H9 (cell line): ENCODE data around the gene KIAA1549. TPM values are rescaled to one million over a fixed set of nuclear protein-coding genes. Genes with fewer than 3 reads are reported as not detected.

Experiments
- DNase-seq: peaks from one replicate; pipeline ENCODE4 v3.0.0-alpha.2; 2017
- H2AFZ ChIP-seq: one replicate; pipeline ENCODE4 v1.6.1; 2013; ENCODE audit warnings: mild to moderate bottlenecking, low read length, control low read depth, moderate library complexity
- H2AK5ac ChIP-seq: 2 replicates; pipeline ENCODE4 v1.6.1; 2013; ENCODE audit warnings: low read length, control low read depth, mixed read lengths; ENCODE audit not compliant: insufficient read length
- H2BK120ac ChIP-seq: one replicate; pipeline ENCODE4 v1.6.1; 2013; ENCODE audit warnings: low read depth, mild to moderate bottlenecking, low read length, control low read depth, inconsistent platforms; ENCODE audit not compliant: poor library complexity, severe bottlenecking
- H2BK12ac ChIP-seq: 2 replicates; pipeline ENCODE4 v1.6.1; 2013; ENCODE audit warnings: low read length, control low read depth, mixed read lengths, low read depth; ENCODE audit not compliant: insufficient read length
- H2BK15ac ChIP-seq: 2 replicates; pipeline ENCODE4 v1.6.1; 2013; ENCODE audit warnings: low read depth, low read length, control low read depth
- H2BK20ac ChIP-seq: one replicate; pipeline ENCODE4 v1.6.1; 2013; ENCODE audit warnings: low read depth, mild to moderate bottlenecking, low read length, control low read depth, inconsistent platforms; ENCODE audit not compliant: poor library complexity, severe bottlenecking
- H2BK5ac ChIP-seq: 2 replicates; pipeline ENCODE4 v1.6.1; 2013; ENCODE audit warnings: low read length, control low read depth, mixed read lengths; ENCODE audit not compliant: insufficient read length
- H3K14ac ChIP-seq: 2 replicates; pipeline ENCODE4 v1.6.1; 2013; ENCODE audit warnings: low read length, control low read depth; ENCODE audit not compliant: insufficient read depth
- H3K18ac ChIP-seq: 2 replicates; pipeline ENCODE4 v1.6.1; 2013; ENCODE audit warnings: low read depth, mild to moderate bottlenecking, mixed read lengths, low read length, control low read depth; ENCODE audit not compliant: insufficient read length
- H3K23ac ChIP-seq: 2 replicates; pipeline ENCODE4 v1.6.1; 2013; ENCODE audit warnings: low read length, control low read depth, mixed read lengths, low read depth; ENCODE audit not compliant: insufficient read length
- H3K23me2 ChIP-seq: 2 replicates; pipeline ENCODE4 v1.6.1; 2013; ENCODE audit warnings: low read depth, mild to moderate bottlenecking, mixed read lengths, low read length, control low read depth; ENCODE audit not compliant: insufficient read length, poor library complexity, severe bottlenecking
- H3K27ac ChIP-seq: 2 replicates; pipeline ENCODE4 v1.5.1; 2013; ENCODE audit warnings: low read length, control low read depth, mixed read lengths, low read depth; ENCODE audit not compliant: insufficient read length
- H3K27me3 ChIP-seq: 2 replicates; pipeline ENCODE4 v1.6.1; 2013; ENCODE audit warnings: low read length, control low read depth, inconsistent platforms; ENCODE audit not compliant: insufficient read depth
- H3K4ac ChIP-seq: 2 replicates; pipeline ENCODE4 v1.6.1; 2013; ENCODE audit warnings: low read depth, mild to moderate bottlenecking, control low read depth, inconsistent platforms, low read length, moderate library complexity
- H3K4me1 ChIP-seq: 2 replicates; pipeline ENCODE4 v1.6.1; 2013; ENCODE audit warnings: low read length, control low read depth, inconsistent platforms; ENCODE audit not compliant: insufficient read depth
- H3K4me2 ChIP-seq: 2 replicates; pipeline ENCODE4 v1.6.1; 2013; ENCODE audit warnings: low read length, control low read depth, mixed read lengths; ENCODE audit not compliant: insufficient read length, insufficient read depth
- H3K56ac ChIP-seq: 2 replicates; pipeline ENCODE4 v1.6.1; 2013; ENCODE audit warnings: low read depth, mild to moderate bottlenecking, mixed read lengths, low read length, control low read depth; ENCODE audit not compliant: insufficient read length
- H3K79me1 ChIP-seq: 2 replicates; pipeline ENCODE4 v1.6.1; 2013; ENCODE audit warnings: low read depth, mild to moderate bottlenecking, moderate library complexity, low read length, control low read depth, inconsistent platforms; ENCODE audit not compliant: insufficient read depth, poor library complexity, severe bottlenecking
- H3K79me2 ChIP-seq: 2 replicates; pipeline ENCODE4 v1.6.1; 2013; ENCODE audit warnings: low read length, control low read depth, inconsistent platforms; ENCODE audit not compliant: insufficient read depth
- H3K9ac ChIP-seq: 2 replicates; pipeline ENCODE4 v1.6.1; 2013; ENCODE audit warnings: low read length, control low read depth, mixed read lengths; ENCODE audit not compliant: insufficient read length; ENCODE audit errors: extremely low read depth
- H3K9me3 ChIP-seq: one replicate; pipeline ENCODE4 v1.6.1; 2013; ENCODE audit warnings: low read depth, low read length, inconsistent platforms; ENCODE audit not compliant: control insufficient read depth
- H3T11ph ChIP-seq: one replicate; pipeline ENCODE4 v1.6.1; 2013; ENCODE audit warnings: mild to moderate bottlenecking, low read length, control low read depth, inconsistent platforms
- H4K20me1 ChIP-seq: one replicate; pipeline ENCODE4 v1.6.1; 2013; ENCODE audit not compliant: control insufficient read depth, insufficient read length, insufficient read depth
- H4K5ac ChIP-seq: 2 replicates; pipeline ENCODE4 v1.6.1; 2013; ENCODE audit warnings: low read depth, mild to moderate bottlenecking, mixed read lengths, low read length, control low read depth; ENCODE audit not compliant: insufficient read length
- H4K8ac ChIP-seq: replicated peaks from 2 replicates; pipeline ENCODE4 v1.6.1; 2013; ENCODE audit warnings: low read length, control low read depth, mixed read lengths, low read depth; ENCODE audit not compliant: insufficient read length
- H4K91ac ChIP-seq: 2 replicates; pipeline ENCODE4 v1.6.1; 2013; ENCODE audit warnings: low read depth, mild to moderate bottlenecking, moderate library complexity, mixed read lengths, low read length, control low read depth; ENCODE audit not compliant: insufficient read length
- H3K27ac Mint-ChIP-seq, 3 experiments: 2 replicates in 2 of 3; 3 replicates in 1 of 3; pipeline ENCODE4 v1.8.0; 2020 to 2021; ENCODE audit warnings: mixed read lengths in 3 of 3, mild to moderate bottlenecking in 1 of 3, moderate library complexity in 1 of 3
- H3K27me3 Mint-ChIP-seq: 2 replicates; pipeline ENCODE4 v1.8.0; 2021; ENCODE audit warnings: low read depth, mild to moderate bottlenecking, moderate library complexity, mixed read lengths
- H3K36me3 Mint-ChIP-seq, 3 experiments: 2 replicates in 2 of 3; 3 replicates in 1 of 3; pipeline ENCODE4 v1.8.0; 2020 to 2021; ENCODE audit warnings: low read depth in 3 of 3, mixed read lengths in 3 of 3; ENCODE audit not compliant: insufficient read depth in 1 of 3
- H3K4me1 Mint-ChIP-seq, 2 experiments: 2 replicates each; pipeline ENCODE4 v1.8.0; 2020; ENCODE audit warnings: mixed read lengths in 2 of 2
- H3K4me3 Mint-ChIP-seq, 2 experiments: 2 replicates in 1 of 2; 3 replicates in 1 of 2; pipeline ENCODE4 v1.8.0; 2020 to 2021; ENCODE audit warnings: mild to moderate bottlenecking in 2 of 2, mixed read lengths in 2 of 2, moderate library complexity in 1 of 2
- H3K9me3 Mint-ChIP-seq, 2 experiments: 2 replicates in 1 of 2; 3 replicates in 1 of 2; pipeline ENCODE4 v1.8.0; 2020; ENCODE audit warnings: mild to moderate bottlenecking in 2 of 2, mixed read lengths in 2 of 2, moderate library complexity in 1 of 2
- WGBS: extraction: QIAGEN DNeasy Blood & Tissue Kit; methylation state at CpG from one replicate; pipeline ENCODE4 v1.1.7; 2013; ENCODE audit warnings: missing lambda C conversion rate, low lambda C conversion rate, mixed read lengths; ENCODE audit not compliant: insufficient read length; ENCODE audit errors: extremely low coverage; 5-methylcytosine and 5-hydroxymethylcytosine counted together
- total RNA-seq: library from RNA; stranded (reverse); gene quantifications from 2 replicates; pipeline ENCODE4 v1.2.1, GENCODE V29; 2021
- TF ChIP-seq, protein P1 (sequence below): fragments of 200-600 bp; sonication (generic); conservative IDR thresholded peaks from 3 replicates; pipeline ENCODE4 v1.8.0; 2021; ENCODE audit warnings: antibody characterized with exemption, mild to moderate bottlenecking

The KIAA1549 gene
- total RNA-seq, 1 experiment from 2014 or later: 11.9 TPM

DNA sequence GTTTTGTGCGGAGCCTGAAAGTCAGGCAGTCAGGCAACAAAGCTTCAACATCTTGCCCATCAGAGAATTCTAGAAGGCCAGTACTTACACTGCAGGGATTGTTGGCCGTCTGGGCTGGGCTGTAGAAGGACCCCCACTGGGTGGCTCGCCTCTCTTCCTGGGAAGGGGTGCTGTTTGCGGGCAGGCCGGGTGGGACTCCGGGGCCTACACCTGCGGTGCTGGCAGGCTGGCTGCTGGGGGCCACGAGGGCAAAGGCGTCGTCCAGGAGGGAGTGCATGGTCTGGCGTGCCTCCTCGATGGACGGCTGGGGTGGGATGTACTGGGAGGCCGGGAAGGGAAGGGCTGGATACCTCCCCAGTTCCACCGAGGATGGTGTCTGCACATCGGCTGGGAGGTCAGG, 120.1 kb downstream of the KIAA1549 start:
- no peak overlapping the region for H2BK12ac ChIP-seq
- no peak overlapping the region for H2AFZ ChIP-seq
- TF ChIP-seq, protein P1, sequence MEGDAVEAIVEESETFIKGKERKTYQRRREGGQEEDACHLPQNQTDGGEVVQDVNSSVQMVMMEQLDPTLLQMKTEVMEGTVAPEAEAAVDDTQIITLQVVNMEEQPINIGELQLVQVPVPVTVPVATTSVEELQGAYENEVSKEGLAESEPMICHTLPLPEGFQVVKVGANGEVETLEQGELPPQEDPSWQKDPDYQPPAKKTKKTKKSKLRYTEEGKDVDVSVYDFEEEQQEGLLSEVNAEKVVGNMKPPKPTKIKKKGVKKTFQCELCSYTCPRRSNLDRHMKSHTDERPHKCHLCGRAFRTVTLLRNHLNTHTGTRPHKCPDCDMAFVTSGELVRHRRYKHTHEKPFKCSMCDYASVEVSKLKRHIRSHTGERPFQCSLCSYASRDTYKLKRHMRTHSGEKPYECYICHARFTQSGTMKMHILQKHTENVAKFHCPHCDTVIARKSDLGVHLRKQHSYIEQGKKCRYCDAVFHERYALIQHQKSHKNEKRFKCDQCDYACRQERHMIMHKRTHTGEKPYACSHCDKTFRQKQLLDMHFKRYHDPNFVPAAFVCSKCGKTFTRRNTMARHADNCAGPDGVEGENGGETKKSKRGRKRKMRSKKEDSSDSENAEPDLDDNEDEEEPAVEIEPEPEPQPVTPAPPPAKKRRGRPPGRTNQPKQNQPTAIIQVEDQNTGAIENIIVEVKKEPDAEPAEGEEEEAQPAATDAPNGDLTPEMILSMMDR: no peak
- H3K9me3 Mint-ChIP-seq: peaks cover 0 to 2% of the 10 kb centered on the region in 2 experiments; a peak in 2 of 5 replicates
- H3K79me2 ChIP-seq: no peaks in the 10 kb centered on the region
- H3K4me2 ChIP-seq: no peak overlapping the region
- no peaks in the 10 kb centered on the region for H4K20me1 ChIP-seq
- H3K4me1 Mint-ChIP-seq: no peaks in the 10 kb centered on the region
- H2AK5ac ChIP-seq: no peak overlapping the region
- H3K18ac ChIP-seq: no peak overlapping the region
- no peaks in the 10 kb centered on the region for H3K27me3 ChIP-seq
- no peak overlapping the region for H3K27ac ChIP-seq
- H3T11ph ChIP-seq: no peak overlapping the region
- no peak overlapping the region for H3K23ac ChIP-seq
- no peak overlapping the region for H2BK20ac ChIP-seq
- no peak overlapping the region for H3K56ac ChIP-seq
- H3K4ac ChIP-seq: no peak overlapping the region
- no peak overlapping the region for H4K5ac ChIP-seq
- WGBS: no CpG with 5 or more reads among the region's 16 CpGs
- H3K23me2 ChIP-seq: no peaks in the 10 kb centered on the region
- no peak overlapping the region for H2BK120ac ChIP-seq
- H2BK15ac ChIP-seq: no peak overlapping the region
- H3K4me3 Mint-ChIP-seq: no peak overlapping the region
- H3K79me1 ChIP-seq: no peaks in the 10 kb centered on the region
- H4K91ac ChIP-seq: no peak overlapping the region
- H2BK5ac ChIP-seq: no peak overlapping the region
- no peaks in the 10 kb centered on the region for H3K9me3 ChIP-seq
- DNase-seq: no peak
- no peak overlapping the region for H3K14ac ChIP-seq
- peaks cover 57 to 64% (median 61%) of the 10 kb centered on the region in 3 experiments for H3K36me3 Mint-ChIP-seq
- H4K8ac ChIP-seq: no peak overlapping the region
- H3K27me3 Mint-ChIP-seq: no peaks in the 10 kb centered on the region
- no peaks in the 10 kb centered on the region for H3K4me1 ChIP-seq
- H3K9ac ChIP-seq: no peak overlapping the region
- H3K27ac Mint-ChIP-seq: no peak overlapping the region
